ENCODE results near the gene MICAL3.

DNA sequence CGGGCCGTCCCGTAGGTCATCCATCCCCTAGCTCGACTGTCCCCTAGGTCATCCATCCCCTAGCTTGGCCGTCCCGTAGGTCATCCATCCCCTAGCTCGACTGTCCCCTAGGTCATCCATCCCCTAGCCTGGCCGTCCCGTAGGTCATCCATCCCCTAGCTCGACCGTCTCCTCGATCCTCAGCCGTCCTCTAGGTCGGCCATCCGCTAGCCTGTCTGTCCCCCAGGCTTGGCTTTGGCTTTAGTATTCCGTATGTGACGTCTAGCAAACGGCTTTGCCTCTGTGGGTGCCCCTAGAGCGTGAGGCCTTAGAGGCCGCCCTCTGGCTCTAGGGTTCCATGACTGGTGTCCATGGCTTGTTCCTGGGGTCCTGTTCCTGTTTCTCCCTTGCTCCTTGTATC, 209.5 kb downstream of the MICAL3 start:
- no peak for TF ChIP-seq POLR2A (IDR thresholded peaks at IDR 0.05)
- TF ChIP-seq, protein P1, sequence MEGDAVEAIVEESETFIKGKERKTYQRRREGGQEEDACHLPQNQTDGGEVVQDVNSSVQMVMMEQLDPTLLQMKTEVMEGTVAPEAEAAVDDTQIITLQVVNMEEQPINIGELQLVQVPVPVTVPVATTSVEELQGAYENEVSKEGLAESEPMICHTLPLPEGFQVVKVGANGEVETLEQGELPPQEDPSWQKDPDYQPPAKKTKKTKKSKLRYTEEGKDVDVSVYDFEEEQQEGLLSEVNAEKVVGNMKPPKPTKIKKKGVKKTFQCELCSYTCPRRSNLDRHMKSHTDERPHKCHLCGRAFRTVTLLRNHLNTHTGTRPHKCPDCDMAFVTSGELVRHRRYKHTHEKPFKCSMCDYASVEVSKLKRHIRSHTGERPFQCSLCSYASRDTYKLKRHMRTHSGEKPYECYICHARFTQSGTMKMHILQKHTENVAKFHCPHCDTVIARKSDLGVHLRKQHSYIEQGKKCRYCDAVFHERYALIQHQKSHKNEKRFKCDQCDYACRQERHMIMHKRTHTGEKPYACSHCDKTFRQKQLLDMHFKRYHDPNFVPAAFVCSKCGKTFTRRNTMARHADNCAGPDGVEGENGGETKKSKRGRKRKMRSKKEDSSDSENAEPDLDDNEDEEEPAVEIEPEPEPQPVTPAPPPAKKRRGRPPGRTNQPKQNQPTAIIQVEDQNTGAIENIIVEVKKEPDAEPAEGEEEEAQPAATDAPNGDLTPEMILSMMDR (IDR thresholded peaks at IDR 0.05) = no peak
